H1 (cell line): ENCODE results near the gene TAS2R40. TPM values are rescaled to one million over a fixed set of nuclear protein-coding genes. Genes with fewer than 3 reads are reported as not detected.
"Not testable (repeated sequence)": the region's sequence is repeated elsewhere in the genome, so short reads cannot be mapped to it uniquely, and the experiment has no call there.

Experiments used
- CTCF ChIA-PET: fragments of 300-600 bp; sonication (Branson Sonifier 250); formaldehyde crosslinking; loops from one replicate; lab custom pipeline; 2021; ENCODE audit not compliant: partially characterized antibody; lab: Charles Lee
- POLR2A ChIA-PET: fragments of 300-600 bp; sonication (Branson Sonifier 250); formaldehyde crosslinking; loops from one replicate; lab custom pipeline; 2021; ENCODE audit warnings: inconsistent platforms; ENCODE audit not compliant: partially characterized antibody; lab: Charles Lee
- DNase-seq, 2 experiments: peaks; one replicate each; pipeline versions ENCODE4 v3.0.0 to v3.0.0-alpha.2; 2010 to 2022; ENCODE audit warnings: low spot score in 2 of 2, low read depth in 1 of 2, mixed read lengths in 1 of 2
- FAIRE-seq: peaks from 2 replicates; lab custom pipeline; 2011; peaks lifted over from hg19 to GRCh38; lab: Jason Lieb, UNC
- H2AFZ ChIP-seq: 2 replicates; pipeline ENCODE4 v1.8.1; 2012; ENCODE audit warnings: low read length, inconsistent platforms
- H2AK5ac ChIP-seq: 2 replicates; pipeline ENCODE4 v1.6.1; 2013; ENCODE audit warnings: low read depth, low read length
- H2BK120ac ChIP-seq: replicated peaks from 2 replicates; pipeline ENCODE3; 2013; ENCODE audit warnings: low read depth, low read length, inconsistent platforms
- H2BK12ac ChIP-seq: 2 replicates; pipeline ENCODE4 v1.6.1; 2013; ENCODE audit warnings: low read depth, low read length
- H2BK15ac ChIP-seq: 2 replicates; pipeline ENCODE4 v1.6.1; 2013; ENCODE audit warnings: low read length
- H2BK20ac ChIP-seq: 2 replicates; pipeline ENCODE4 v1.6.1; 2013; ENCODE audit warnings: low read length
- H2BK5ac ChIP-seq: 2 replicates; pipeline ENCODE4 v1.6.1; 2013; ENCODE audit warnings: low read depth, low read length
- H3K14ac ChIP-seq: 2 replicates; pipeline ENCODE4 v1.6.1; 2013; ENCODE audit warnings: inconsistent platforms; ENCODE audit not compliant: insufficient read length
- H3K18ac ChIP-seq: 2 replicates; pipeline ENCODE4 v1.6.1; 2013; ENCODE audit warnings: low read length; ENCODE audit errors: extremely low read depth
- H3K23ac ChIP-seq: 2 replicates; pipeline ENCODE4 v1.6.1; 2013; ENCODE audit warnings: inconsistent platforms; ENCODE audit not compliant: insufficient read length
- H3K23me2 ChIP-seq: 2 replicates; pipeline ENCODE4 v1.6.1; 2013; ENCODE audit warnings: low read depth, low read length
- H3K27ac ChIP-seq: 2 replicates; pipeline ENCODE4 v1.6.1; 2011; ENCODE audit warnings: low read depth, low read length, inconsistent platforms
- H3K27me3 ChIP-seq, 4 experiments: replicated peaks in 1 of 4; 1 replicate in 1 of 4; 2 replicates in 3 of 4; pipeline versions ENCODE4 v1.6.1 to v1.8.1; 2011 to 2013; ENCODE audit warnings: low read length in 3 of 4, mild to moderate bottlenecking in 3 of 4, inconsistent platforms in 2 of 4, mixed read lengths in 2 of 4, moderate library complexity in 1 of 4; ENCODE audit not compliant: control insufficient read depth in 3 of 4, insufficient read depth in 3 of 4; ENCODE audit errors: extremely low read depth in 1 of 4
- H3K36me3 ChIP-seq, 4 experiments: 2 replicates each; pipeline versions ENCODE4 v1.6.1 to v1.8.1; 2011 to 2013; ENCODE audit warnings: mild to moderate bottlenecking in 4 of 4, low read length in 3 of 4, moderate library complexity in 2 of 4, control low read depth in 1 of 4, inconsistent platforms in 1 of 4; ENCODE audit not compliant: insufficient read depth in 4 of 4, control insufficient read depth in 2 of 4
- H3K4ac ChIP-seq: replicated peaks from 2 replicates; pipeline ENCODE3; 2013; ENCODE audit warnings: low read length, low read depth, mixed read lengths, inconsistent platforms; ENCODE audit not compliant: insufficient read length
- H3K4me1 ChIP-seq, 4 experiments: replicated peaks in 1 of 4; 1 replicate in 1 of 4; 2 replicates in 3 of 4; pipeline versions ENCODE4 v1.6.1 to v1.8.1; 2011 to 2013; ENCODE audit warnings: low read length in 3 of 4, inconsistent platforms in 2 of 4, mixed read lengths in 1 of 4; ENCODE audit not compliant: insufficient read depth in 4 of 4, control insufficient read depth in 3 of 4
- H3K4me2 ChIP-seq, 2 experiments: 2 replicates each; pipeline versions ENCODE4 v1.6.1 to v1.8.1; 2011 to 2013; ENCODE audit warnings: low read depth in 2 of 2, low read length in 2 of 2, control low read depth in 1 of 2, inconsistent platforms in 1 of 2, mild to moderate bottlenecking in 1 of 2; ENCODE audit not compliant: insufficient read depth in 1 of 2
- H3K4me3 ChIP-seq, 4 experiments: fragments of 200-600, 300-600 bp in 1 of 4; sonication (generic), shearing (Covaris generic), sonication (Bioruptor Twin) in 1 of 4; 2 replicates each; pipeline versions ENCODE4 v1.5.1 to v1.8.1; 2011 to 2016; ENCODE audit warnings: low read length in 4 of 4, low read depth in 3 of 4, control low read depth in 2 of 4, inconsistent platforms in 2 of 4, mild to moderate bottlenecking in 2 of 4, mixed read lengths in 1 of 4, moderate library complexity in 1 of 4; ENCODE audit not compliant: insufficient read depth in 2 of 4; ENCODE audit errors: extremely low read depth in 1 of 4
- H3K56ac ChIP-seq: replicated peaks from 2 replicates; pipeline ENCODE3; 2013; ENCODE audit warnings: low read depth, mild to moderate bottlenecking, mixed read lengths, low read length, inconsistent platforms; ENCODE audit not compliant: insufficient read length
- H3K79me1 ChIP-seq: 2 replicates; pipeline ENCODE4 v1.6.1; 2013; ENCODE audit warnings: low read depth, low read length, control low read depth
- H3K79me2 ChIP-seq, 2 experiments: 2 replicates each; pipeline versions ENCODE4 v1.6.1 to v1.8.1; 2012 to 2013; ENCODE audit warnings: low read length in 2 of 2, mild to moderate bottlenecking in 2 of 2, inconsistent platforms in 1 of 2; ENCODE audit not compliant: insufficient read depth in 2 of 2, control insufficient read depth in 1 of 2
- H3K9ac ChIP-seq, 4 experiments: replicated peaks in 1 of 4; 1 replicate in 1 of 4; 2 replicates in 3 of 4; pipeline versions ENCODE4 v1.6.1 to v1.8.1; 2011 to 2013; ENCODE audit warnings: low read depth in 3 of 4, low read length in 3 of 4, control low read depth in 2 of 4, mild to moderate bottlenecking in 2 of 4, moderate library complexity in 2 of 4, inconsistent platforms in 1 of 4; ENCODE audit errors: extremely low read depth in 1 of 4
- H3K9me3 ChIP-seq, 2 experiments: 2 replicates each; pipeline versions ENCODE4 v1.6.1 to v1.8.1; 2012 to 2013; ENCODE audit warnings: mild to moderate bottlenecking in 2 of 2, moderate library complexity in 2 of 2, control low read depth in 1 of 2, inconsistent platforms in 1 of 2, low read depth in 1 of 2, low read length in 1 of 2, mixed read lengths in 1 of 2; ENCODE audit not compliant: insufficient read depth in 2 of 2
- H4K20me1 ChIP-seq, 2 experiments: replicated peaks in 1 of 2; 2 replicates each; pipeline versions ENCODE3 to v1.8.1; 2011 to 2013; ENCODE audit warnings: inconsistent platforms in 2 of 2, low read length in 2 of 2, mild to moderate bottlenecking in 1 of 2; ENCODE audit not compliant: insufficient read depth in 2 of 2, control insufficient read depth in 1 of 2
- H4K5ac ChIP-seq: 2 replicates; pipeline ENCODE4 v1.6.1; 2013; ENCODE audit warnings: low read length, low read depth, mixed read lengths, inconsistent platforms; ENCODE audit not compliant: insufficient read length
- H4K8ac ChIP-seq: 2 replicates; pipeline ENCODE4 v1.8.0; 2013; ENCODE audit warnings: mild to moderate bottlenecking, moderate library complexity, low read length, inconsistent platforms; ENCODE audit not compliant: insufficient read depth; ENCODE audit errors: extremely low read depth
- H4K91ac ChIP-seq: replicated peaks from 2 replicates; pipeline ENCODE3; 2013; ENCODE audit warnings: low read length, mixed read lengths, inconsistent platforms; ENCODE audit not compliant: insufficient read length
- WGBS, 2 experiments: shearing (Covaris generic) in 1 of 2; methylation state at CpG; one replicate each; pipeline versions ENCODE4 v1.1.6 to v1.1.7; 2013 to 2015; ENCODE audit warnings: low lambda C conversion rate in 2 of 2, mixed read lengths in 2 of 2, inconsistent platforms in 1 of 2, low coverage in 1 of 2, missing lambda C conversion rate in 1 of 2; ENCODE audit not compliant: insufficient replicate concordance in 2 of 2, insufficient coverage in 1 of 2, insufficient read length in 1 of 2; ENCODE audit errors: extremely low coverage in 1 of 2, missing lambda C conversion rate in 1 of 2; 5-methylcytosine and 5-hydroxymethylcytosine counted together
- polyA plus RNA-seq, 7 experiments: library from polyadenylated mRNA; depleted of rRNA in 3 of 7; stranded (reverse) in 5 of 7; unstranded in 2 of 7; fragments of >200 nt in 5 of 7; fragments of 200-250 nt in 2 of 7; gene quantifications; 1 replicate in 5 of 7; 2 replicates in 1 of 7; 4 replicates in 1 of 7; pipeline versions ENCODE4 v1.2.1 to v1.2.3, GENCODE V29; 2011 to 2013; ENCODE audit warnings: missing spikeins in 2 of 7, mixed read lengths in 2 of 7
- total RNA-seq: library from RNA; stranded (reverse); fragmentation: NEBNext Ultra II Directional; extraction: Animal tissue kit (Norgen Biotek cat#: 25700); gene quantifications from 2 replicates; pipeline ENCODE4 v1.2.1, GENCODE V29; 2021

The TAS2R40 gene
- total and polyA plus RNA-seq, 2 of the 8 experiments (the other 6 are each of a cell fraction or from before 2014, with no cell fraction given): not detected

DNA sequence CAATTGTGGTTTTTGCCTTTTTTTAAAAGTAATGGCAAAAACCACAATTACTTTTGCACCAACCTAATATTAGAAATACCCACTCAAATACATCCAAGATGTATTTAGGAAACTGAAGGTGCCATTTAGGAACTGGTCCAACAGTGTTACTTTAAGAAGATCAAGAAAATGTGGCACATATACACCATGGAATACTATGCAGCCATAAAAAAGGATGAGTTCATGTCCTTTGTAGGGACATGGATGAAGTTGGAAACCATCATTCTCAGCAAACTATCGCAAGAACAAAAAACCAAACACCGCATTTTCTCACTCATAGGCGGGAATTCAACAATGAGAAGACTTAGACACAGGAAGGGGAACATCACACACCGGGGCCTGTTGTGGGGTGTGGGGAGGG is 41.1 kb upstream of the TAS2R40 start:
- H3K56ac ChIP-seq, H3K79me2 ChIP-seq, H2BK15ac ChIP-seq, H3K4me2 ChIP-seq, H3K9ac ChIP-seq, DNase-seq, H3K79me1 ChIP-seq, H3K23me2 ChIP-seq, H3K4ac ChIP-seq, H3K23ac ChIP-seq, H3K14ac ChIP-seq, H3K9me3 ChIP-seq, H3K18ac ChIP-seq, H3K27me3 ChIP-seq, H4K8ac ChIP-seq, H2BK20ac ChIP-seq, H4K5ac ChIP-seq, H3K4me3 ChIP-seq, H2BK12ac ChIP-seq, FAIRE-seq, H2BK5ac ChIP-seq, H3K36me3 ChIP-seq, POLR2A ChIA-PET, H2AFZ ChIP-seq, H3K27ac ChIP-seq, H4K91ac ChIP-seq, H2BK120ac ChIP-seq, H4K20me1 ChIP-seq, H3K4me1 ChIP-seq, H2AK5ac ChIP-seq: not testable (repeated sequence)
- WGBS, 2 experiments: 95% methylated on average over 4 of the region's 4 CpGs; no CpG with 5 or more reads in 1 of the 2 experiments
- CTCF ChIA-PET: interaction anchor here (1.6 kb wide), 1 partner anchor 34 kb away, joined by 3 read pairs; no protein-coding TSS in a partner anchor
